PC-3 (cell line): ENCODE measurements around the gene ZC3HAV1. TPM values are rescaled to one million over a fixed set of nuclear protein-coding genes. Genes with fewer than 3 reads are reported as not detected.
"Not testable (repeated sequence)": the region's sequence is repeated elsewhere in the genome, so short reads cannot be mapped to it uniquely, and the experiment has no call there.

Experiments used
- ATAC-seq: fragments of 200-7000 bp; cut with Tn5 transposase; 2 replicates; pipeline ENCODE4 v1.9.1; 2020; ENCODE audit warnings: mild to moderate bottlenecking, moderate library complexity
- BruUV-seq: library from RNA; stranded (reverse); fragments of 400-500 nt; replicated peaks from 2 replicates; lab custom pipeline; 2021; lab: Mats Ljungman, UMichigan
- CTCF ChIA-PET: fragments of 300-600 bp; sonication (Branson Sonifier 250); formaldehyde crosslinking; loops from one replicate; lab custom pipeline; 2022; ENCODE audit warnings: antibody characterized with exemption; lab: Charles Lee
- POLR2A ChIA-PET: fragments of 300-600 bp; sonication (Branson Sonifier 250); formaldehyde crosslinking; loops from one replicate; lab custom pipeline; 2022; ENCODE audit warnings: antibody characterized with exemption; ENCODE audit not compliant: unreplicated experiment; lab: Charles Lee
- DNase-seq: peaks from one replicate; pipeline ENCODE4 v3.0.0-alpha.2; 2015
- H2AFZ ChIP-seq: fragments of 300-600 bp; sonication (generic); 2 replicates; pipeline ENCODE4 v1.6.0; 2016; ENCODE audit warnings: antibody characterized with exemption, low read length
- H3F3A ChIP-seq: fragments of 300-600 bp; sonication (generic); one replicate; pipeline ENCODE4 v1.6.0; 2017; ENCODE audit warnings: antibody characterized with exemption, low read length, control low read depth, mild to moderate bottlenecking; ENCODE audit not compliant: unreplicated experiment
- H3K27ac ChIP-seq: fragments of 300-600 bp; sonication (generic); 2 replicates; pipeline ENCODE4 v1.5.1; 2016; ENCODE audit warnings: mild to moderate bottlenecking, low read length
- H3K27me3 ChIP-seq: fragments of 300-600 bp; sonication (generic); 2 replicates; pipeline ENCODE4 v1.6.1; 2016; ENCODE audit warnings: low read length, mixed read lengths
- H3K36me3 ChIP-seq: fragments of 300-600 bp; sonication (generic); 2 replicates; pipeline ENCODE4 v1.6.1; 2016; ENCODE audit warnings: low read depth, mixed run types, low read length, mixed read lengths
- H3K4me1 ChIP-seq: fragments of 300-600 bp; sonication (generic); 2 replicates; pipeline ENCODE4 v1.5.1; 2016; ENCODE audit warnings: low read length; ENCODE audit not compliant: insufficient read depth
- H3K4me2 ChIP-seq: fragments of 300-600 bp; sonication (generic); 2 replicates; pipeline ENCODE4 v1.6.0; 2016; ENCODE audit warnings: low read length
- H3K4me3 ChIP-seq: fragments of 300-600 bp; sonication (generic); 2 replicates; pipeline ENCODE4 v1.5.1; 2016; ENCODE audit warnings: mild to moderate bottlenecking, low read length, mixed read lengths
- H3K79me2 ChIP-seq: fragments of 300-600 bp; sonication (generic); 2 replicates; pipeline ENCODE4 v1.6.1; 2017; ENCODE audit warnings: low read length, mixed read lengths
- H3K9ac ChIP-seq: fragments of 300-600 bp; sonication (generic); 2 replicates; pipeline ENCODE4 v1.6.0; 2016; ENCODE audit warnings: mild to moderate bottlenecking, low read length
- H3K9me2 ChIP-seq: fragments of 300-600 bp; sonication (generic); replicated peaks from 2 replicates; pipeline ENCODE4 v1.6.1; 2016; ENCODE audit warnings: mixed run types, low read length, mixed read lengths
- H3K9me3 ChIP-seq: fragments of 300-600 bp; sonication (generic); 2 replicates; pipeline ENCODE4 v1.6.1; 2016; ENCODE audit warnings: low read length, mixed read lengths
- H4K20me1 ChIP-seq: fragments of 300-600 bp; sonication (generic); 2 replicates; pipeline ENCODE4 v1.6.1; 2016; ENCODE audit warnings: low read length, mixed read lengths
- EZH2 ChIP-seq: fragments of 300-600 bp; sonication (generic); IDR thresholded peaks from one replicate; pipeline ENCODE4 v1.6.1; 2017; ENCODE audit warnings: antibody characterized with exemption, mild to moderate bottlenecking, low read length; ENCODE audit not compliant: unreplicated experiment
- EZH2phosphoT487 ChIP-seq: fragments of 300-600 bp; sonication (generic); IDR thresholded peaks from 2 replicates; pipeline ENCODE4 v1.6.1; 2018; ENCODE audit warnings: mild to moderate bottlenecking, antibody characterized with exemption, low read length, borderline replicate concordance
- intact Hi-C: fragments of 100-400 bp; cut with micrococcal nuclease; formaldehyde crosslinking; loops from 2 replicates; pipeline ENCODE4 v1.9.0; 2023
- total RNA-seq: library from RNA; depleted of rRNA; stranded (reverse); fragments of >200 nt; gene quantifications from 2 replicates; pipeline ENCODE4 v1.2.3, GENCODE V29; 2014
- TF ChIP-seq, protein P1 (sequence below): fragments of 300-600 bp; sonication (generic); conservative IDR thresholded peaks from 2 replicates; pipeline ENCODE4 v1.5.1; 2017; ENCODE audit warnings: antibody characterized with exemption, low read depth, mild to moderate bottlenecking, low read length

Gene ZC3HAV1
- total RNA-seq, 1 experiment from 2014 or later = 19.6 TPM

DNA sequence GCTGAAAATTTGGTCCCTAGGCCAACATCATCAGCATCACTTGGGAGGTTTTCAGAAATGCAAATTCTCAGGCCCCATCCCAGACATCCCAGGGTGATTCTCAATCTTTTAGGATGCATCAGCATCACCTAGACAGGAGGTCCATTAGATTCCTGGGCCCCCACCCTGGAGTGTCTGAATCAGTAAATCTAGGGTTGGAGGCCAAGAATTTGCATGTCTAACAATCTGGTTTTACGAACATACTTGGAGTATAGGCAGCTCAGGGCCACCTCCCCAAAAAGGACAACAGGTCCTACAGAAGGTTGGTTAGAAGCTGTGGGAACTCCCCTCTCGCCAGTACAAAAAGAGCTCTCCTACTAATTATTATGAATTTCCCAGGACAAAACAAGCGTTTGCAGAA, 15.5 kb downstream of the ZC3HAV1 start:
- Histone ChIP-seq H3K79me2 (peaks cover 15% of the 10 kb centered on the region), H3K4me2 (no peak overlapping the region), H3F3A (no peaks in the 10 kb centered on the region), H3K9ac (no peak overlapping the region), H3K27me3 (no peaks in the 10 kb centered on the region), H3K4me1 (no peaks in the 10 kb centered on the region), H3K9me3 (no peaks in the 10 kb centered on the region), H4K20me1 (no peaks in the 10 kb centered on the region), H3K36me3 (peaks cover 7% of the 10 kb centered on the region; the same call in 1 of the 2 replicates), H3K27ac (no peak overlapping the region), H3K9me2 (no peaks in the 10 kb centered on the region), H3K4me3 (no peak overlapping the region), H2AFZ (no peak overlapping the region)
- ATAC-seq (no peak), DNase-seq (no peak)
- intact Hi-C loops = no loop called here
- POLR2A ChIA-PET = no interaction called here
- no TSS peak for BruUV-seq
- TF ChIP-seq EZH2phosphoT487 (no peak), EZH2 (no peak)
- TF ChIP-seq, protein P1, sequence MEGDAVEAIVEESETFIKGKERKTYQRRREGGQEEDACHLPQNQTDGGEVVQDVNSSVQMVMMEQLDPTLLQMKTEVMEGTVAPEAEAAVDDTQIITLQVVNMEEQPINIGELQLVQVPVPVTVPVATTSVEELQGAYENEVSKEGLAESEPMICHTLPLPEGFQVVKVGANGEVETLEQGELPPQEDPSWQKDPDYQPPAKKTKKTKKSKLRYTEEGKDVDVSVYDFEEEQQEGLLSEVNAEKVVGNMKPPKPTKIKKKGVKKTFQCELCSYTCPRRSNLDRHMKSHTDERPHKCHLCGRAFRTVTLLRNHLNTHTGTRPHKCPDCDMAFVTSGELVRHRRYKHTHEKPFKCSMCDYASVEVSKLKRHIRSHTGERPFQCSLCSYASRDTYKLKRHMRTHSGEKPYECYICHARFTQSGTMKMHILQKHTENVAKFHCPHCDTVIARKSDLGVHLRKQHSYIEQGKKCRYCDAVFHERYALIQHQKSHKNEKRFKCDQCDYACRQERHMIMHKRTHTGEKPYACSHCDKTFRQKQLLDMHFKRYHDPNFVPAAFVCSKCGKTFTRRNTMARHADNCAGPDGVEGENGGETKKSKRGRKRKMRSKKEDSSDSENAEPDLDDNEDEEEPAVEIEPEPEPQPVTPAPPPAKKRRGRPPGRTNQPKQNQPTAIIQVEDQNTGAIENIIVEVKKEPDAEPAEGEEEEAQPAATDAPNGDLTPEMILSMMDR = no peak
- CTCF ChIA-PET = no interaction called here

DNA sequence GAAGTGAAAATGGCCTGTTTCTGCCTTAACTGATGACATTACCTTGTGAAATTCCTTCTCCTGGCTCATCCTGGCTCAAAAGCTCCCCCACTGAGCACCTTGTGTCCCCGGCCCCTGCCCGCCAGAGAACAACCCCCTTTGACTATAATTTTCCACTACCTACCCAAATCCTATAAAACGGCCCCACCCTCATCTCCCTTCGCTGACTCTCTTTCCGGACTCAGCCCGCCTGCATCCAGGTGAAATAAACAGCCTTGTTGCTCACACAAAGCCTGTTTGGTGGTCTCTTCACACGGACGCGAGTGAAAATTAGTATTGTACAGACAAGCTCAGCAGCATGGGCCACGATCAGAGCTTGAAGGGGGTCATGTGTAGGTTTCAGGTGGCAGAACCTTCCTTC, 16.0 kb downstream of the ZC3HAV1 start:
- H3K9me3 ChIP-seq, intact Hi-C loops, H3K36me3 ChIP-seq, H3K9ac ChIP-seq, POLR2A ChIA-PET, H3F3A ChIP-seq, H4K20me1 ChIP-seq, CTCF ChIA-PET, H3K4me1 ChIP-seq, DNase-seq, BruUV-seq, H3K4me3 ChIP-seq, ATAC-seq, H2AFZ ChIP-seq, H3K27me3 ChIP-seq, H3K4me2 ChIP-seq, H3K9me2 ChIP-seq, H3K27ac ChIP-seq: not testable (repeated sequence)
- H3K79me2 ChIP-seq = peaks cover 13% of the 10 kb centered on the region

DNA sequence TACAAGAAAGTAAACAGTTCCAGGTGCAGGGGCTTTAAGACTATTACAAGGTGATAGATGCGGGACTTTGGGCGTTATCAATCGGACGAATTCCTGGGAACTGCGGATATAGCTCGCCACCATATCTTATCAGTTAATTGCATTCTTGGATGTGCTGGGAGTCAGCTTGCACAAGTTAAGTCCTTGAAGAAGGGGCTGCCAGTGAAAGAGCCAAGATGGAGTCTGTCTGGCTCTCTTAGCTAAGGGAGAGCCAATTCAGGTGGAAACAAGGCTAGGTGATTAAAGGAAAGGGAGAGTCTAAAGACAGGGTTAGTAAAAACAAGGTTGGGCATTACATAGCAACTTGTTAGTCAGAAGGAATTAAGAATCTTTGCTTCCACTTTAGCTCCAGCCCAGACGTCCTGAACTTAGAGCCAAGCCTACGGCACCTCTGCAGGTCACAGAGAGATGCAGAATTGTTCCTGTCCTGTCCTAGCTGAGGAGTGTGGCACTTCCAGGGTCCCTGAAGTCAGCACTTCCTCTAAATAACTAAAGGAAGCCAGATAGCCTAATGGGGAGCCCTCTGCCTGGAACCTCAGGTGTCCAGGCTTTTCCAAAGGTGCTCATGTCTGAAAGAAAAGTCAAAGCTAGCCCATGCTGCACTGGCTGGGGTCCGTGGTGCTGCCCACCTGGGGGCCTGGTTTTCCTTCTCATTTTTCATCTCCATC, 17.3 kb downstream of the ZC3HAV1 start:
- TF ChIP-seq, protein P1 = no peak
- no peak for TF ChIP-seq EZH2
- TF ChIP-seq EZH2phosphoT487 = no peak
- H3K79me2 ChIP-seq = peaks cover 13% of the 10 kb centered on the region

More for the DNA sequence above, 17.3 kb downstream of the ZC3HAV1 start:
- H3K4me3 ChIP-seq = no peak overlapping the region
- H3K9ac ChIP-seq = no peak overlapping the region
- BruUV-seq = no TSS peak
- H3K9me3 ChIP-seq = no peaks in the 10 kb centered on the region
- H2AFZ ChIP-seq = no peak overlapping the region
- no peaks in the 10 kb centered on the region for H3K9me2 ChIP-seq
- no peaks in the 10 kb centered on the region for H3K4me1 ChIP-seq
- POLR2A ChIA-PET = no interaction called here
- H3F3A ChIP-seq = no peaks in the 10 kb centered on the region
- CTCF ChIA-PET = no interaction called here
- ATAC-seq (no peak), DNase-seq (no peak)
- no peak overlapping the region for H3K27ac ChIP-seq
- no peaks in the 10 kb centered on the region for H3K27me3 ChIP-seq
- peaks cover 19% of the 10 kb centered on the region for H3K36me3 ChIP-seq
- H3K4me2 ChIP-seq = no peak overlapping the region
- H4K20me1 ChIP-seq = no peaks in the 10 kb centered on the region
- intact Hi-C loops = no loop called here
